Cardiac muscle cell (in vitro differentiated cells and primary cell): ENCODE results near the gene DICER1. TPM values are rescaled to one million over a fixed set of nuclear protein-coding genes. Genes with fewer than 3 reads are reported as not detected.

ENCODE experiments used
- DNase-seq, 2 donors: peaks; one replicate each; pipeline versions ENCODE4 v3.0.0 to v3.0.0-alpha.2; 2010 to 2017; ENCODE audit warnings: low read depth in 1 of 2, low spot score in 1 of 2
- H3K27ac ChIP-seq: fragments of 200-600 bp; sonication (generic); 2 replicates; pipeline ENCODE4 v1.5.1; 2016
- H3K27me3 ChIP-seq: fragments of 200-600 bp; sonication (generic); 2 replicates; pipeline ENCODE4 v1.6.0; 2016; ENCODE audit warnings: control low read depth
- H3K36me3 ChIP-seq: fragments of 200-600 bp; sonication (generic); 2 replicates; pipeline ENCODE4 v1.5.1; 2016; ENCODE audit warnings: control low read depth
- H3K4me1 ChIP-seq: fragments of 200-600 bp; sonication (generic); 2 replicates; pipeline ENCODE4 v1.8.1; 2017; ENCODE audit warnings: low read depth, mild to moderate bottlenecking, mixed run types
- H3K4me3 ChIP-seq: fragments of 200-600 bp; sonication (generic); 2 replicates; pipeline ENCODE4 v1.5.1; 2016; ENCODE audit warnings: mild to moderate bottlenecking
- H3K9me3 ChIP-seq: fragments of 200-600 bp; sonication (generic); 2 replicates; pipeline ENCODE4 v1.5.1; 2017; ENCODE audit warnings: low read depth, mild to moderate bottlenecking, control low read depth
- polyA plus RNA-seq: library from polyadenylated mRNA; unstranded; fragments of >200 nt; fragmentation: Nextera tagmentation; extraction: Ambion mirVana; gene quantifications from 2 replicates; pipeline ENCODE4 v1.2.1, GENCODE V29; 2016
- total RNA-seq: library from RNA; depleted of rRNA; stranded (reverse); fragments of >200 nt; gene quantifications from 2 replicates; pipeline ENCODE4 v1.2.3, GENCODE V29; 2016
- TF ChIP-seq, protein P1 (sequence below): IDR thresholded peaks from 2 replicates; pipeline ENCODE4 v1.5.1; 2012; ENCODE audit warnings: low read depth, mild to moderate bottlenecking, low read length

DICER1 gene
- total and polyA plus RNA-seq, 2 experiments from 2014 or later, result 14.6 to 69.8 TPM

- TF ChIP-seq, protein P1, sequence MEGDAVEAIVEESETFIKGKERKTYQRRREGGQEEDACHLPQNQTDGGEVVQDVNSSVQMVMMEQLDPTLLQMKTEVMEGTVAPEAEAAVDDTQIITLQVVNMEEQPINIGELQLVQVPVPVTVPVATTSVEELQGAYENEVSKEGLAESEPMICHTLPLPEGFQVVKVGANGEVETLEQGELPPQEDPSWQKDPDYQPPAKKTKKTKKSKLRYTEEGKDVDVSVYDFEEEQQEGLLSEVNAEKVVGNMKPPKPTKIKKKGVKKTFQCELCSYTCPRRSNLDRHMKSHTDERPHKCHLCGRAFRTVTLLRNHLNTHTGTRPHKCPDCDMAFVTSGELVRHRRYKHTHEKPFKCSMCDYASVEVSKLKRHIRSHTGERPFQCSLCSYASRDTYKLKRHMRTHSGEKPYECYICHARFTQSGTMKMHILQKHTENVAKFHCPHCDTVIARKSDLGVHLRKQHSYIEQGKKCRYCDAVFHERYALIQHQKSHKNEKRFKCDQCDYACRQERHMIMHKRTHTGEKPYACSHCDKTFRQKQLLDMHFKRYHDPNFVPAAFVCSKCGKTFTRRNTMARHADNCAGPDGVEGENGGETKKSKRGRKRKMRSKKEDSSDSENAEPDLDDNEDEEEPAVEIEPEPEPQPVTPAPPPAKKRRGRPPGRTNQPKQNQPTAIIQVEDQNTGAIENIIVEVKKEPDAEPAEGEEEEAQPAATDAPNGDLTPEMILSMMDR, result no peak
- Histone ChIP-seq H3K27me3 (peaks cover 5% of the 10 kb centered on the region), H3K36me3 (no peaks in the 10 kb centered on the region), H3K4me1 (no peaks in the 10 kb centered on the region), H3K9me3 (no peaks in the 10 kb centered on the region), H3K4me3 (no peak overlapping the region), H3K27ac (no peak overlapping the region)
- no peak for DNase-seq
These were observed 105.2 kb downstream of the DICER1 start for GRCh38 chr14:95052016-95052585.

GRCh38 chr14:95049952-95050351, 107.4 kb downstream of the DICER1 start:
- H3K4me1 ChIP-seq, result no peaks in the 10 kb centered on the region

GRCh38 chr14:95048771-95049312, 108.5 kb downstream of the DICER1 start:
- Histone ChIP-seq H3K36me3 (no peaks in the 10 kb centered on the region), H3K9me3 (no peaks in the 10 kb centered on the region), H3K27me3 (peaks cover 5% of the 10 kb centered on the region), H3K4me3 (no peak overlapping the region), H3K27ac (no peak overlapping the region), H3K4me1 (no peaks in the 10 kb centered on the region)
- TF ChIP-seq, protein P1, result no peak
- DNase-seq, result no peak

More at GRCh38 chr14:95049952-95050351, 107.4 kb downstream of the DICER1 start:
- no peaks in the 10 kb centered on the region for H3K36me3 ChIP-seq
- H3K9me3 ChIP-seq, result no peaks in the 10 kb centered on the region
- H3K4me3 ChIP-seq, result no peak overlapping the region
- no peak for DNase-seq
- H3K27me3 ChIP-seq, result peaks cover 5% of the 10 kb centered on the region
- TF ChIP-seq, protein P1, result no peak
- no peak overlapping the region for H3K27ac ChIP-seq

- Histone ChIP-seq H3K4me3 (no peak overlapping the region), H3K27me3 (peaks cover 5% of the 10 kb centered on the region), H3K36me3 (no peaks in the 10 kb centered on the region), H3K9me3 (no peaks in the 10 kb centered on the region), H3K4me1 (no peaks in the 10 kb centered on the region), H3K27ac (no peak overlapping the region)
- DNase-seq, result no peak
- TF ChIP-seq, protein P1, result no peak
These were observed 109.6 kb downstream of the DICER1 start for GRCh38 chr14:95047754-95048153.

GRCh38 chr14:95046711-95047681, 110.3 kb downstream of the DICER1 start:
- no peaks in the 10 kb centered on the region for H3K4me1 ChIP-seq
- H3K4me3 ChIP-seq, result no peak overlapping the region
- TF ChIP-seq, protein P1, result no peak
- no peak for DNase-seq
- H3K36me3 ChIP-seq, result no peaks in the 10 kb centered on the region
- H3K27ac ChIP-seq, result no peak overlapping the region
- no peaks in the 10 kb centered on the region for H3K9me3 ChIP-seq
- peaks cover 5% of the 10 kb centered on the region for H3K27me3 ChIP-seq
